Measurements from ENCODE around the gene ELOVL6.

Gene ELOVL6

DNA sequence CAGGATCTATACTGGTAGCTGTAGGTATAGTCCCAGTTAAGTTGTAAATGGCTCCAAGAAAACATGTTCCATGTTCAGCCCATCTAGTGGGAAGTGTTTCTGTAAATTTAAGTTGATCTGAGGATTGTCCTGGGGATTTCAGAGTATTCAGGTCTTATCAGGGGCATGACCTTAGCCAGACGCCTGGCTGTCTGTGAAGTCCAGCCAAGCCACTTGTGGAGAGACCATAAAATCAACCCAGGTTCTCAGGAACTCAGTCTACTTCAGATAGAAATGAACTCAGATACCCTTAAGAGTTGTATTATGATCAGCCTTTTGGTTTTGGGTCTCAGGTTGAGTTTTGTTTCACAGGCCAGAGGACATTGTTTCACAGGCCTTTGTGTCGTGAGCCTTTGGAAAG, 189.9 kb downstream of the ELOVL6 start:
- TF ChIP-seq, protein P1, sequence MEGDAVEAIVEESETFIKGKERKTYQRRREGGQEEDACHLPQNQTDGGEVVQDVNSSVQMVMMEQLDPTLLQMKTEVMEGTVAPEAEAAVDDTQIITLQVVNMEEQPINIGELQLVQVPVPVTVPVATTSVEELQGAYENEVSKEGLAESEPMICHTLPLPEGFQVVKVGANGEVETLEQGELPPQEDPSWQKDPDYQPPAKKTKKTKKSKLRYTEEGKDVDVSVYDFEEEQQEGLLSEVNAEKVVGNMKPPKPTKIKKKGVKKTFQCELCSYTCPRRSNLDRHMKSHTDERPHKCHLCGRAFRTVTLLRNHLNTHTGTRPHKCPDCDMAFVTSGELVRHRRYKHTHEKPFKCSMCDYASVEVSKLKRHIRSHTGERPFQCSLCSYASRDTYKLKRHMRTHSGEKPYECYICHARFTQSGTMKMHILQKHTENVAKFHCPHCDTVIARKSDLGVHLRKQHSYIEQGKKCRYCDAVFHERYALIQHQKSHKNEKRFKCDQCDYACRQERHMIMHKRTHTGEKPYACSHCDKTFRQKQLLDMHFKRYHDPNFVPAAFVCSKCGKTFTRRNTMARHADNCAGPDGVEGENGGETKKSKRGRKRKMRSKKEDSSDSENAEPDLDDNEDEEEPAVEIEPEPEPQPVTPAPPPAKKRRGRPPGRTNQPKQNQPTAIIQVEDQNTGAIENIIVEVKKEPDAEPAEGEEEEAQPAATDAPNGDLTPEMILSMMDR (IDR thresholded peaks at IDR 0.05; ENCODE audit: insufficient read depth, low read depth, low read length, missing control alignments): no peak
- no peak overlapping the region for H3K4me3 ChIP-seq (ENCODE audit: low read length)
- no peak for DNase-seq (ENCODE audit: low read depth)

DNA sequence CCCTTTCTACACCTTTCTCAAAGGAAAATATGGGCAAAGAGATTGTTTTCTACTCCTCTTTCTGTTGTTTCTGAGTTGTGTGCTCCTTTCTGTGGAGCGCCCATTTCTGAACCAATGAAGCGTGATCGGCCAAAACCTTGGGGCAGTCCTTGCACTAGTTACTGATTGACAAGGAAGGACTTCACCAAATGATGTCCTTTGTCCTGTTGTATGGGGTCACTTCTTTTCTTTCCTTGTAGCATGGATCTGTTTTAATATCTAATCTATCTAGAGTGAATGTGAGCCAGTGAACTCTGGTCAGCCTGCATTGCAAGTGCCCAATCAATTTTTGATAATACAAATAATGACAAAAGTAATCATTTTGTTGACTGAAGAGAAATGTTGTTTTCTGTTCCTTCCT, 191.2 kb downstream of the ELOVL6 start:
- H3K4me3 ChIP-seq (ENCODE audit: low read length): no peak overlapping the region
- TF ChIP-seq, protein P1 (IDR thresholded peaks at IDR 0.05; ENCODE audit: insufficient read depth, low read depth, low read length, missing control alignments): no peak
- DNase-seq (ENCODE audit: low read depth): no peak

DNA sequence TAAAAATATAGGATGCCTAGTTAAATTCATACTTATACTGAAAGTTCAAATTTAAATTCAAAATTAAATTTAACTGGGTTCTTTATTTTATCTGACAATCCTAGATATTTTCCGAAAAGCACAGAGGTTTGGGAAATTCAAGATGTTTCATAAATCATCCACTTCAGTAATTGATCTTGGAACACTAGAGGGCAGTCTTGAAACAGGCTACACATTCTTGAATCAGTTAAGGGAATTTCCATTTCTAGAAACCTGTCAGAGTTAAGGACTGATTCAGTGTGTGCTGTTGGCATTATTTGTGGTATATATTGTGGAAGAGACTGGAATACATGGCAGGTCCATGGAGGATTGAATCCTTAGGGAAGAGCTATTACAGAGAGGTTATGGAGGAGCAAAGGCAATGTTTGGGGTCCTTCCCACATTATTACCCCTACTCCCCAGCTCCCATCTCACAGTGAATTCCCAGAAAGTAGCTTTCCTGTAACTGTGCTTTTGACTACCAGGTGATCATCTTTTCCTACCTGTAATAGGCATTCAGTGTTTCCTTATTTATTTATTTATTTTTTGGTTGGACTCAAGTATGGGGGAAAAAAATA, 192.9 kb downstream of the ELOVL6 start:
- H3K4me3 ChIP-seq (ENCODE audit: low read length): no peak overlapping the region
- DNase-seq (ENCODE audit: low read depth): peak; percentile 85
- TF ChIP-seq, protein P1 (IDR thresholded peaks at IDR 0.05; ENCODE audit: insufficient read depth, low read depth, low read length, missing control alignments): peak; percentile 67

- no peak for DNase-seq (ENCODE audit: low read depth)
- TF ChIP-seq, protein P1 (IDR thresholded peaks at IDR 0.05; ENCODE audit: insufficient read depth, low read depth, low read length, missing control alignments): no peak
- no peak overlapping the region for H3K4me3 ChIP-seq (ENCODE audit: low read length)
These were observed 193.9 kb downstream of the ELOVL6 start for GRCh38 chr4:110004556-110004955.

DNA sequence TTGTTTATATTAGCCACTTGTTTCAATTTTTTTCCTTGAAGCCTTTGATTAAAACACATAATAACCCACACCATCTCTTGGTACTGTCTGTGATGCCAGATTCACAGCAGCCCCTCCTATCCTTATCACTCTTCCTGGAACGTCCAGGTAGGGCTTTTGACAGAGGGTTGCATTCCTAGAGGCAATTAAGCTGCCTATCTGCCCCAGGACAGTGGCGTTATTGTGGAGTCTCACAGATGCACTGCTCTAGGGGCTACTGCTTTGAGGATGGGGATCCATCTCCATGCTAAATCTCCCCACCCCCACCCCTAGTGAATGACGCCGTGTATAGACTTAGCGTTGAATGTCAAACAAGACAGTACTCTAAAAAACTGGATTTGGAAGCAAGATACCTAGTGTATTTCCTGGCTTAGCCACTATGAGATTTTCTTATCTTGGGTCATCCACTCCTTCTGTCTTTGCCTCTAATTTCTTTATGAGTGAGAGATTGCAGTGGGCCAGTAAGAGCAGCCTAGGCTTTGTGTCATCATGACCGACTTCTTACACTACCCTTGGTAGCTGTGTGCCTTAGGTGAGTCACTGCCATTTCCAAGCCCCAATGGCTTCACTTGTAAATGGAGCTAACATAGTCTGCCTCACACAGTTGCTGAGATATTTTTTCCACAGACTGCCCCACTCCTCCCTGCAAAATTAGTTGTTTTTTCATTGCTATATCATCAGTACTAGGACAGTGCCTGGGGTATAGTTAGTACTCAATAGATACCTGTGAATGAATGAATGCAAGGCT, 194.8 kb downstream of the ELOVL6 start:
- peak; percentile 48 for DNase-seq (ENCODE audit: low read depth)
- TF ChIP-seq, protein P1 (IDR thresholded peaks at IDR 0.05; ENCODE audit: insufficient read depth, low read depth, low read length, missing control alignments): no peak
- no peak overlapping the region for H3K4me3 ChIP-seq (ENCODE audit: low read length)

- H3K4me3 ChIP-seq (ENCODE audit: low read length): no peak overlapping the region
- no peak for DNase-seq (ENCODE audit: low read depth)
- TF ChIP-seq, protein P1 (IDR thresholded peaks at IDR 0.05; ENCODE audit: insufficient read depth, low read depth, low read length, missing control alignments): no peak
These were observed 196.1 kb downstream of the ELOVL6 start for GRCh38 chr4:110002326-110002725.

GRCh38 chr4:109999585-109999912, 198.9 kb downstream of the ELOVL6 start:
- TF ChIP-seq, protein P1 (IDR thresholded peaks at IDR 0.05; ENCODE audit: insufficient read depth, low read depth, low read length, missing control alignments): no peak
- no peak overlapping the region for H3K4me3 ChIP-seq (ENCODE audit: low read length)
- DNase-seq (ENCODE audit: low read depth): no peak

All from epithelial cell of esophagus (primary cell).